ENCODE results near the gene PVR.
"Not testable (repeated sequence)": the region's sequence is repeated elsewhere in the genome, so short reads cannot be mapped to it uniquely, and the experiment has no call there.

The PVR gene

DNA sequence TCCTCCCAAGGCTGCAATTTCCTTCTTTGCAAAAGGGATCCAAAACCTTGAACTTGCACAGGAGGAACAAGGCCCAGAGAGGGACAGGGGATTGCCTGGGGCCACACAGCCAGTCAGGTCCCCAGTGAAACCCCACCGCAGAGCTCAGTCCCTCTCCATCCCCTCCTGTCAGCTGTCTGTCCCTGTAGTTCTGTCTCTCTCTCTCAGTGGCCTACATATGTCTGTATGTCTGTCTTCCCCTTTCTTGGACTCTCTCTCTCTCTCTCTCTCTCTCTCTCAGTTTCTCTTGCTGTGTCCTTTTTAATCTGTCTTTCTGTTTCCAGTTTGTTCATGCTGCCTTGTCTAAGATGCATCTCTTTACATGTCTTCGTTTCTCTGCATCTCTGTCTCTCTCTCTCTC is 39.1 kb downstream of the PVR start:
- H3K4me3 ChIP-seq (ENCODE audit: low read depth, low read length), result no peak overlapping the region
- no peak for TF ChIP-seq CTCF (IDR thresholded peaks at IDR 0.05; ENCODE audit: insufficient read depth, low read depth, low read length, missing control alignments)
- peak; percentile 57 for DNase-seq (ENCODE audit: low read depth)

- H3K4me3 ChIP-seq (ENCODE audit: low read depth, low read length), result no peak overlapping the region
- no peak for DNase-seq (ENCODE audit: low read depth)
- TF ChIP-seq CTCF (IDR thresholded peaks at IDR 0.05; ENCODE audit: insufficient read depth, low read depth, low read length, missing control alignments), result no peak
Observed at GRCh38 chr19:44683434-44684210, 39.9 kb downstream of the PVR start.

DNA sequence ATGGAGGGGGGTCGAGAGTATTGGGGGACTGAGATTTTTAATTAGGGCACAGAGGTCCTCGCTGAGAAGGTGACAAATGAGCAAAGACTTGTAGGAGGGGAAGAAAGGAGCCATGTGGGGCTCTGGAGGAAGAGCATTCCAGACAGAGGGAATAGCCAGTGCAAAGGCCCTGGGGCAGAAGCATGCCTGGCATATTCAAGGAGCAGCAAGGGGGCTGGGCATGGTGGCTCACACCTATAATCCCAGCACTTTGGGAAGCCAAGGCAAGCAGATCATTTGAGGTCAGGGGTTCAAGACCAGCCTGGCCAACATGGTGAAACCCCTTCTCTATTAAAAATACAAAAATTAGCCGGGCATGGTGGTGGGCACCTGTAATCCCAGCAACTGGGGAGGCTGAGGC is 40.7 kb downstream of the PVR start:
- not testable (repeated sequence) for DNase-seq (ENCODE audit: low read depth); H3K4me3 ChIP-seq (ENCODE audit: low read depth, low read length)

- no peak overlapping the region for H3K4me3 ChIP-seq (ENCODE audit: low read depth, low read length)
- DNase-seq (ENCODE audit: low read depth), result peak; percentile 27
- TF ChIP-seq CTCF (IDR thresholded peaks at IDR 0.05; ENCODE audit: insufficient read depth, low read depth, low read length, missing control alignments), result no peak
Observed at GRCh38 chr19:44684892-44685863, 41.5 kb downstream of the PVR start.

DNA sequence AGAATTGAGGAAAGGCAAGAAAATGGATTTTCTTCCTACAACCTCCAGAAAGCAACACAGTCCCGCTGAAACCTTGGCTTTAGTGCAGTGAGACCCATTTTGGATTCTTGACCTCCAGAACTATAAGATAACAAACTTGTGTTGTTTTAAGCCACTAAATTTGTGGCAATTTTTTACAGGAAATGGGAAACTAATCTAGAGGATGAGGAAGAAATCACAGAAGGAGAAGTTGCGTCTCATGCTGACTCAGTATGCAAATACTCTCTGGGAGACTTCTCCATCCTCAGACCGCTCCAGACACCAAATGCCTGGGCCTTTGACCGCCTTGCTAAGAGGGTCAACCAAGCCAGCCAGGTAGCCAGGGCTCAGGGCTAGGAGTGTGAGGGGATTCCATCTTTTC is 42.2 kb downstream of the PVR start:
- TF ChIP-seq CTCF (IDR thresholded peaks at IDR 0.05; ENCODE audit: insufficient read depth, low read depth, low read length, missing control alignments), result no peak
- no peak overlapping the region for H3K4me3 ChIP-seq (ENCODE audit: low read depth, low read length)
- peak; percentile 31 for DNase-seq (ENCODE audit: low read depth)

DNA sequence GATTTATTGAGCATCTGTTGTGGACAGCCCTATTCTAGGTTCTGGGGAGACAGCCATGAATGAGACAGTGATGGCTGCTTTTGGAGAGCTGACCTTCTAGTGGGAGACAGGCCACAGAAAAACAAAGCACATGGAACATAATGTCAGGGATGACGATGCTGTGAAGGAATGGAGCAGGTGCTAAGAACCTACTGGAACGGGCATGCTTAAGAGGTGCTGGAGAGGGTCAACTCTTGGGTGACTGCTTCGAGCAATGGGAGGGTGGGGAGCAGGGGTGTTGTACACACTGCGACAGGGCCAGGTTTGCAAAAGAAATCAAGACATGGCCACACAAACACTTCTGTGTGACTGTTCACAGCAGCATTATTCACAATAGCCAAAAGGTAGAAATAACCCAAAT is 43.2 kb downstream of the PVR start:
- no peak overlapping the region for H3K4me3 ChIP-seq (ENCODE audit: low read depth, low read length)
- no peak for TF ChIP-seq CTCF (IDR thresholded peaks at IDR 0.05; ENCODE audit: insufficient read depth, low read depth, low read length, missing control alignments)
- no peak for DNase-seq (ENCODE audit: low read depth)

DNA sequence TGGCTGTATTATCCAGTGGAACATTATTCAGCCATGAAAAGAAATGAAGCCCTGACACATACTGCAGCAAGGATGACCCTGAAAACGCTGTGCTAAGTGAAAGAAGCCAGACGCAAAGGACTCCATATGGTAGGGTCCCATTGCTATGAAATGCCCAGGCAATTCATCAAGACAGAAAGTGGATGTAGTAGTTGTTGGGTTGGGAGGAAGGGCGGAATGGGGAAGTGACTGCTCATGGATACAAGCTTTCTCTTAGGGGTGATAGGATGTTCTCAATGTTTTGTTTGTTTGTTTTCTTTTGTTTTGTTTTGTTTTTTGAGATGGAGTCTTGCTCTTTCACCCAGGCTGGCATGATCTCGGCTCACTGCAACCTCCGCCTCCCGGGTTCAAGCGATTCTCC is 44.2 kb downstream of the PVR start:
- TF ChIP-seq CTCF (IDR thresholded peaks at IDR 0.05; ENCODE audit: insufficient read depth, low read depth, low read length, missing control alignments), result no peak
- H3K4me3 ChIP-seq (ENCODE audit: low read depth, low read length), result no peak overlapping the region
- DNase-seq (ENCODE audit: low read depth), result no peak

Data from GM12865 (cell line).